Panc1 (cell line): Measurements from ENCODE around the gene TREML2. TPM values are rescaled to one million over a fixed set of nuclear protein-coding genes. Genes with fewer than 3 reads are reported as not detected.

Experiments used
- ATAC-seq: fragments of 200-7000 bp; cut with Tn5 transposase; 2 replicates; pipeline ENCODE4 v1.9.1; 2020; ENCODE audit warnings: mild to moderate bottlenecking, moderate library complexity
- BruUV-seq: library from RNA; stranded (reverse); fragments of 400-500 nt; replicated peaks from 2 replicates; lab custom pipeline; 2021; lab: Mats Ljungman, UMichigan
- CTCF ChIA-PET: fragments of 300-600 bp; sonication (Branson Sonifier 250); formaldehyde crosslinking; loops from one replicate; lab custom pipeline; 2022; ENCODE audit warnings: antibody characterized with exemption; lab: Charles Lee
- POLR2A ChIA-PET: fragments of 300-600 bp; sonication (Branson Sonifier 250); formaldehyde crosslinking; loops from one replicate; lab custom pipeline; 2022; ENCODE audit warnings: antibody characterized with exemption; lab: Charles Lee
- DNase-seq: peaks from one replicate; pipeline ENCODE4 v3.0.0-alpha.2; 2010; ENCODE audit warnings: low read depth, low spot score
- H3K27ac ChIP-seq: 2 replicates; pipeline ENCODE4 v1.5.1; 2011; ENCODE audit warnings: mild to moderate bottlenecking, low read length, inconsistent platforms
- H3K27me3 ChIP-seq: fragments of 200-500 bp; sonication (Bioruptor generic); 2 replicates; pipeline ENCODE4 v1.6.0; 2014; ENCODE audit warnings: low read length, inconsistent platforms; ENCODE audit not compliant: control insufficient read depth, insufficient read depth
- H3K36me3 ChIP-seq: fragments of 200-500 bp; sonication (Bioruptor generic); 2 replicates; pipeline ENCODE4 v1.5.1; 2014; ENCODE audit warnings: inconsistent platforms, mild to moderate bottlenecking, low read length, moderate library complexity; ENCODE audit not compliant: control insufficient read depth, insufficient read depth
- H3K4me1 ChIP-seq: 2 replicates; pipeline ENCODE4 v1.5.1; 2011; ENCODE audit warnings: inconsistent platforms, mild to moderate bottlenecking, low read length, moderate library complexity; ENCODE audit not compliant: control insufficient read depth, insufficient read depth
- H3K4me3 ChIP-seq, 2 experiments: 2 replicates each; pipeline ENCODE4 v1.5.1; 2011 to 2012; ENCODE audit warnings: low read depth in 2 of 2, low read length in 2 of 2, mild to moderate bottlenecking in 2 of 2, inconsistent platforms in 1 of 2, moderate library complexity in 1 of 2
- H3K9me3 ChIP-seq: fragments of 200-500 bp; sonication (Bioruptor generic); 2 replicates; pipeline ENCODE4 v1.5.1; 2014; ENCODE audit warnings: low read depth, mild to moderate bottlenecking, inconsistent platforms, low read length, moderate library complexity; ENCODE audit not compliant: control insufficient read depth, insufficient read depth
- CTCF ChIP-seq: fragments of 450-650 bp; IDR thresholded peaks from 2 replicates; pipeline ENCODE4 v1.5.1; 2017; ENCODE audit warnings: mild to moderate bottlenecking
- POLR2AphosphoS5 ChIP-seq: IDR thresholded peaks from 2 replicates; pipeline ENCODE4 v1.6.1; 2012; ENCODE audit warnings: mild to moderate bottlenecking, low read depth, low read length, moderate library complexity
- REST ChIP-seq, 2 experiments: IDR thresholded peaks; 2 replicates each; pipeline ENCODE4 v1.6.1; 2011 to 2012; ENCODE audit warnings: low read depth in 2 of 2, control low read depth in 1 of 2, low read length in 1 of 2, mild to moderate bottlenecking in 1 of 2, moderate library complexity in 1 of 2; ENCODE audit not compliant: insufficient read depth in 1 of 2
- SIN3A ChIP-seq: IDR thresholded peaks from 2 replicates; pipeline ENCODE4 v1.6.1; 2012; ENCODE audit warnings: low read depth, mild to moderate bottlenecking, low read length, moderate library complexity, borderline replicate concordance; ENCODE audit not compliant: insufficient read depth
- TCF7L2 ChIP-seq: IDR thresholded peaks from 2 replicates; pipeline ENCODE4 v1.6.1; 2011; ENCODE audit warnings: mild to moderate bottlenecking, low read depth, low read length, inconsistent platforms
- in situ Hi-C: cut with HindIII; loops from 2 replicates; pipeline ENCODE4 v1.10.0; 2016; ENCODE audit warnings: low sequenced_read_pairs, low pct_unique_long_range_greater_than_20kb
- intact Hi-C: fragments of 100-400 bp; cut with micrococcal nuclease; formaldehyde crosslinking; loops from one replicate; pipeline ENCODE4 v1.10.0; 2022; ENCODE audit not compliant: unreplicated experiment
- total RNA-seq: library from RNA; stranded (reverse); gene quantifications from one replicate; pipeline ENCODE4 v1.2.1, GENCODE V29; 2021; ENCODE audit not compliant: unreplicated experiment

Gene TREML2
- total RNA-seq, 1 experiment from 2014 or later: not detected

- in situ Hi-C loops (no loop called here), intact Hi-C loops (no loop called here)
- ATAC-seq (no peak), DNase-seq (no peak)
- BruUV-seq: no TSS peak
- Histone ChIP-seq H3K4me3 (no peak overlapping the region), H3K36me3 (no peaks in the 10 kb centered on the region), H3K27me3 (peaks cover 18% of the 10 kb centered on the region), H3K4me1 (no peaks in the 10 kb centered on the region), H3K27ac (no peak overlapping the region), H3K9me3 (no peaks in the 10 kb centered on the region)
- POLR2A ChIA-PET: no interaction called here
- no peak for TF ChIP-seq REST (IDR thresholded peaks at IDR 0.05; ENCODE audit: insufficient read depth in 1 of 2, low read depth in 2 of 2, low read length in 1 of 2)
- TF ChIP-seq SIN3A: no peak
- TF ChIP-seq CTCF: no peak
- CTCF ChIA-PET: no interaction called here
Observed at GRCh38 chr6:41228616-41229015, 27.7 kb upstream of the TREML2 start.

- intact Hi-C loops: no loop called here
- POLR2A ChIA-PET: no interaction called here
- Histone ChIP-seq H3K9me3 (no peaks in the 10 kb centered on the region), H3K27ac (no peak within 1 kb of the TSS), H3K4me3 (no peak within 1 kb of the TSS), H3K27me3 (peaks cover 18% of the 10 kb centered on the region), H3K4me1 (no peaks in the 10 kb centered on the region), H3K36me3 (no peaks in the 10 kb centered on the region)
- in situ Hi-C loops: no loop called here
- TF ChIP-seq TCF7L2 (no peak), SIN3A (no peak), REST (IDR thresholded peaks at IDR 0.05; ENCODE audit: insufficient read depth in 1 of 2, low read depth in 2 of 2, low read length in 1 of 2) (no peak), POLR2AphosphoS5 (no peak), CTCF (no peak)
- no TSS peak for BruUV-seq
- ATAC-seq: no peak
- CTCF ChIA-PET: no interaction called here
- DNase-seq: no peak
Observed at GRCh38 chr6:41228096-41228495, 27.1 kb upstream of the TREML2 start, which contains the start of gene TREML4. Gene TREML4 (plus strand): TSS chr6:41228349. CDS start chr6:41228428, 79 bp downstream.
